Stimulated activated CD8-positive, alpha-beta memory T cell treated with anti-CD3 and anti-CD28 coated beads, Interleukin-7, amount 100 ng/mL, for 4 hours (primary cell): ENCODE measurements around the gene ASPDH.
"Not testable (repeated sequence)": the region's sequence is repeated elsewhere in the genome, so short reads cannot be mapped to it uniquely, and the experiment has no call there.

Source experiments
- DNase-seq, 2 donors: peaks; one replicate each; pipeline ENCODE4 v3.0.0-alpha.2; 2020; ENCODE audit warnings: low read depth in 2 of 2

The ASPDH gene

DNA sequence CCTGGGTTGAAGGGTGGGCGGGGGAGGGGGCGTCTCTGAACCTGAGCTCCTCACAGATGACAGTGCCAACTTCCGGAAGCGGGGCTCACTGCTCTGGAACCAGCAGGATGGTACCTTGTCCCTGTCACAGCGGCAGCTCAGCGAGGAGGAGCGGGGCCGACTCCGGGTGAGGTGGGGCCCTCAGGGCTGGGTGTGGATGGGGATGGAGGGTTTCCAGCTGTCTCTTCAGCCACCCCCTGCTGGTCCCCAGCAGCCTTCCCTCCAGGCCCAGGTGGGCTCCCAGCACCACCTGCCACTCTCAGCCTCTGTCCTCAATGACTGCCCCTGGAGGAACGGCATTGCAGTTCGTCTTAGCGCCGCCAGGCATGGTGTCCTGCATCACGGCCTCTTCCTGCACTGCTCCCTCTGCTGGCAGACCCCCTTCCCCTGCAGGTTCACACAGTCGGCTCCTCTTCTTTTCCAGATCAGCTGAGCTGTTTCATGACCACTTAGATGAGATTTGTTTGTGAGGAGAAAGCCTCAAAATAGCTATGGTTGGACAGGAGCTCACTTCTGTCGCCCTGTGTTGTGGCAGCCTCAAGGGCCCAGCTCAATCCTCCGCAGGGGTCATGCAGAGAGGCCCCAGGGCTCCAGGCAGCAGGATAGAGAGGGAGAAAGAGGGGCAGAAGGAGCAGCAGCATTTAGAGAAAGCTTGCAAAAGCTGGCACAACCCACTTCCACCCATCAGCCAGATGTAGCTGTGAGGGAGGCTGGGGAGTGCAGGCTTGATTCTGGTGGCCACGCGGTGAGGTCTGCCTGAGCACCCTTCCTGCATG is 34.6 kb downstream of the ASPDH start:
- DNase-seq, result no peak

DNA sequence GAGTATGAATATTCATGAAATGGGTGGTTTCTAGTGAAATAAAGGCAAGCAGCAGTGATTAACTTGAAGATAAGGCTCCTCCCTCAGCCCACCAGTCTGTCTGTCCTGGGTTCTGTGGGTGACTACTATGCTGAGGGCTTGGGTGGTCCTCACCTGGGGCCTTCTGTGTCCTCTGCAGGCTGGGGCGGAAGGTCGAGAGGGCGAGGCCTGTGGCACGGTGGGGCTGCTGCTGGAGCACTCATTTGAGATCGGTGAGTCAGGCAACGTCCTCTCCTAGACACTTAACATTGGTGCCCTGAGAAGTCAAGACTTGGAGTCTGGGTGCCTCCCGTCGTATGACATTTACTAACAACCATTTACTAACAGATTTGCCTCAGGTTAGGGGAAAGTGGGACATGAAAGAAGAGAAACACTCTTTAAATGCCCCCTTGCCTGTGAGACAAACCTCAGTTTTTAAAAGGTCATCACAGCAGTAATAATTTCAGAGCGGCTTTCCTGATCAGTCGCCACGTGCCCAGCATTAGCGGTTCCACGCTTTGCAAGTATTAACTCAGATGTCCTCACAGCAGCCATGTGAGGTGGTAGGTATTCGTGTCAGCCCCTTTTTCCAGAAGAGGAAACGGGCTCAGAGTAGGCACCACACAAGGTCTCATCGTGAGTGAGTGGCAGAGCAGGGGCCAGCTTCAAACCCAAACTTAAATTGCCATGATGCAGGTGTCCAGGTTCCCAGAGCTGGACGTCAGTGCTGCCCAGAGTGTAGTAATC is 35.8 kb downstream of the ASPDH start:
- DNase-seq, result no peak

DNA sequence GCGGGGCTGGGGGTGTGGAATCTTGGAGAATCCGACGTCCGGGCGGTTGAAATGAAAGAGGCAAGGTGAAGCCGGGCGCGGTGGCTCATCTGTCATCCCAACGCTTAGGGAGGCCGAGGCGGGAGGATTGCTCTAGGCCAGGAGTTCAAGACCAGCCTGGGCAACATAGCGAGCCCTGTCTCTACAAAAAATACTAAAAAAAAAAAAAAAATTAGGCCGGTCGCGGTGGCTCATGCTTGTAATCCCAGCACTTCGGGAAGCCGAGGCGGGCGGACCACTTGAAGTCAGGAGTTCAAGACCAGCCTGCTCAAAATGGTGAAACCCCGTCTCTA is 36.8 kb downstream of the ASPDH start:
- DNase-seq, result no peak

DNA sequence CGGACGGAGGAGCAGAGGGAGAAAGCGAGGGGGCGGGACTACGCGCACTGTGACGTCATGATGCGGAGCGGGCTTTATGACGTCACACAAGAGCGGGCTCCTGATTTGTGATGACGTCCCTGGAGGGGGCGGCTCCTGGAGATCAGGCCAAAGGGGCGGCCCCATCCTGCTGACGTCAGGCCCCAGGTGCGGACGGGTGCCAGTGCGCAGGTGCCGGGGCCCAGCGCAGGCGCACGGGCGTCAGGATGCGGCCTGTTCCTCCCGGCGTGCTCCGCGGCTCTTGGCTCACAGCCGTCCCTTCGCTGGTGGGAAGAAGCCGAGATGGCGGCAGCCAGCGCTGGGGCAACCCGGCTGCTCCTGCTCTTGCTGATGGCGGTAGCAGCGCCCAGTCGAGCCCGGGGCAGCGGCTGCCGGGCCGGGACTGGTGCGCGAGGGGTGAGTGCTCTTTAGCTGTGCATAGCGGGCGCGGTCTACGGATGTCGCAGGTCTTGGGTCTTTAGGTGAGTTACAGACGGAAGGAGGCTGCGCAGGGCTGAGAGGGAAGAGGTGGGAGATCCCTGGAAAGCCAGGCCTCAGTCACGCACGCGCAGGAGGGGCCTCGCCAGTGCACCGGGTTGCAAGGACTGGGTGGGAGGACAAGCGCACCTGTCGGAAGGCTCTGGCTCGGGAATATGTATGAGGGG is 37.3 kb downstream of the ASPDH start, which contains the start of the genes EMC10 and GARIN5A:
Gene EMC10, plus strand, starts transcription at position 284 of the 683 bp plus-strand sequence. Its CDS starts 38 bp downstream, at position 322.
Gene GARIN5A, minus strand, starts transcription at position 625 of the 683 bp plus-strand sequence. Its CDS starts 460 bp downstream, at position 165.
- peak; percentile 81 to 87 for DNase-seq

DNA sequence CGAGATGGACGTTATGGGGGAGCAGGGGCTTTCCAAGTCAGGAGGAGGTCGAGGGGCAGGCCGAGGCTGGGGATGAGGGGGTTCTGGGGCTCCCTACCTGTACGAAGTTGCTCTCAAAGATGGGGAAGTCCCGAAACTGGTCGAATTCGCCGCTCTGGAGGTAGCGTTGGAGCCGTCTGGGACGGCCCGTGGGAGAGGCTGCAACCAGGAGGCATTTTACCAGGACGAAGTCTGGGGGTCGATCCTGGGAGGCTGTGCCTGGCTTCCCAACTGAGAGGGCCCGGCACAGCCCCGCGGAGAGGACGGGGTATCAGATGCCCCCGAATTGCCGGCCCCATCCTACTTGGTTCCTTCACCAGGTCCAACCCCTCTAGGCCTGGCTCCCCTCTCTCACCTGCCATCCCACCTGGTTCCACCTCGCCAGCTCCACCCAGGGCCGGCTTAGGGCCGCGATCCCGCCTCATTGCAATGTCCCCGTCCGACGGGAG is 37.9 kb downstream of the ASPDH start:
- no peak for DNase-seq

DNA sequence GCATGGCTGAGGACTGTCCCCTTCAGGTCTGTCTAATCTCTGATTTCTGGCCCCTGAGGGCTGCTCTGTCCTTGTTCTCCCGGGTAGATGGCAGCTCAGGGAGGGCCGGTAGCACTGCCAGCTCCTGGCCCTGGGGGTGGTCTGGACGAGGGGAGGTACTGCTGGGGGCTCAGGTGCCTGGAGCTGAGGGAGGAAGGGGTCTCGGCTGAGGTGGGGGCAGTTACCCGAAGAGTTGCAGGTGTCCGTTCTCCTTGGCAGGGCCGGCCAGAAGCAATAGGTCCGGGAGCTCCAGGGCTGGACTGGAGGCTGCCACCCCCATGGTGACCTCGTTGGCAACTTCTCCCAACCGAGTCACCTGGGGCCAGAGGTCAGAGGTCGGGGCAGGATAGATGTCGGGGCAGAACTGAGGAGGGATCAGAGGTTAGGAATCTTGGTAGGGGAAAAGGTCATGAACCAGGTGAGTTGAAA is 38.6 kb downstream of the ASPDH start:
- DNase-seq, result no peak

DNA sequence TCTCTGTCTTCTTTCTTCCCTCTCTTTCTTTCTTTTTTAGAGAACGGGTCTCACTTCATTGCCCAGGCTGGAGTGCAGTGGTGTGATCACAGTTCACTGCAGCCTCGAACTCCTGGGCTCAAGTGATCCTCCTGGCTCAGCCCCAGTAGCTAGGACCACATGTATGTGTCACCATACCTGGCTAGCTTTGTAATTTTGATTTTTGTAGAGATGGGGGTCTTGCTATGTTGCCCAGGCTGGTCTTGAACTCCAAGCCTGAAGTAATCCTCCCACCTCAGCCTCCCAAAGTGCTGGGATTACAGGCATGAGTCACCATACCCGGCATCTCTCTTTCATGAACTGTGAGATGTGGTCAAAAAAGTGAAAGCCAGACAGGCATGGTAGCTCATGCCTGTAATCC is 40.4 kb downstream of the ASPDH start:
- DNase-seq, result not testable (repeated sequence)

DNA sequence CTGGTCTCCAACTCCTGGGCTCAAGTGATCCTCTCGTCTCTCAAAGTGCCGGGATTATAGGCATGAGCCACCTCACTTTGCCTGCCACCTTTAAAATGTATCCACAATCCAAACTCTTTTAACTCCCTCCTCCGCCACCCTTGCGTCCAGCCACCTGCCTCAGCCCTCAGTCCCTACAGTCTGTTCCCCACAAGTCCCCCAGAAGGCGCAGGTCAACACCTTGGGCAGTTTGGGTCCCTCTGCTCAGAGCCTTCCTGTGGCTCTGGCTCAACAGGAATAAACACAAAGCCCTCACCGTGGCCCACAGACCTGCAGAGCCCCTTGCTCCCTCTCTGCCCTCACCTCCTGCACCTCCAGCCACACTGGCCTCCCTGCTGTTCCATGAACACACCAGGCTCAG is 44.9 kb downstream of the ASPDH start:
- DNase-seq, result no peak

DNA sequence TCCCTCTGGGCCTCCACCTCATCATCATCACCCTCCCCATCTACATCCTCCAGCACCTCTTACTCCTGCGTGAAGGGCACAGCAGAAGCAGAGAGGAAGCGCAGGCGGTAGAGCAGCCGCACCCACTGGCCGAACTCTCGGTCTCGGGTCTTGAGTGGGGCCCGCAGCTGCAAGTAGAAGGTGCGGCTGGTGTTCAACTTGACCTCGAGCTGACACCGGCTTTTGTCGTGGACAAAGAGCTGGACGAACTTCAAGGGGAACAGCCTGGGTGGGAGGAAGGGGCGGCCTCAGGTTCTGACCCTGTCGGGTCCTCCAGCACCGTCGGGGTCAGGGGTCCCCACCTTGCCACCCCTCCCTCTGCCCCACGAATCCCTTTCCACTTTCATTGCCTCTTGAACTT is 46.1 kb downstream of the ASPDH start:
- DNase-seq, result no peak

DNA sequence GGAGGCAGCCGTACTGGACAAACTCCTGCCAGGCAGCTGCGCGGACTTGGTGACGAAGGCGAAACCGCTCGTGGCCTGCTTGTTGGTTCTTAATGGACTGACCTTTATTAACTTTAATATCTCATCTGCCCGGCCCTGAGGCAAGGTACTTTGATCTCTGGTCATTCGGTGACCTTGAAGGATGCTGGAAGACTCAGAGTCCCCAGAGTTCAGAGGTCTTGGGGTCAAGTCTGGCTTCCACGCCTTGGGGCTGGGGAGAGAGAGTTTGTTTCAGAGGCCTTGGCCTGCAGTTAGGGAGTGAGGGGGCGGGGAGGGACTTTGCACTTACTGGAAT is 47.0 kb downstream of the ASPDH start:
- no peak for DNase-seq

DNA sequence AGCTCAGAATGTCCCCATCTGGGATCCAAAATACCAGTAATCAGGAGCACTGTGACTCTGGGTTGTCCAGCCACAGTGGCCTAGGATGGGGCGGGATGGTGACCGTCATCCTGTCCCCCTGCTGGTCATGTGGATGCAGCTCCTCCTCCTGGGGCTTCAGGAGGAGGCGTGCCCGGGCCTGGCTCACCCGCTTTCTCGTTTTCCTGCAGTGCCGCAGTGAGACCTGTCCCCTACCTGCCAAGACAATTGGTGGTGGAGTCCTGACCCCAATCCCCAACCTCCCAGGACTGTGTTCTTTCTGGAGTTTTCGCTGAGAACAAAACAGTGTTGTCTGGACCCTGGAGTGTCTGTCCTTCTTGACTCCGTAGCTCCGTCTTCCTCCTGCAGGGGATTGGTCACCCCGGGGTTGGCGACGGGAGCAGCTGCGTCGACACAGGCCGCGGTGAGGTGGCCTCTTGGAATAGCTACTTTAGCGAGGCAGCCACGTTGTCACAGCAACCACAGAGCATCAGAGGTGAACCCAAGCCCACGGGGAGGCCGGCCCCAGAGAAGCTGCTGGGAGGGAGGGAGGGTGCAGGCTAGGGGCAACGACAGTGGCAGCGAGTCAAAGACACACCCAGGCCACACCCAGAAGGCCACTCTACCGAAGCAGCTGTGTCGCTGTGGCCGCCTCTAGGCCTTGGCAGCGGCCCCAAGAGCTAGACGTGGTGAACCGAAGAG is 47.6 kb downstream of the ASPDH start:
- no peak for DNase-seq

DNA sequence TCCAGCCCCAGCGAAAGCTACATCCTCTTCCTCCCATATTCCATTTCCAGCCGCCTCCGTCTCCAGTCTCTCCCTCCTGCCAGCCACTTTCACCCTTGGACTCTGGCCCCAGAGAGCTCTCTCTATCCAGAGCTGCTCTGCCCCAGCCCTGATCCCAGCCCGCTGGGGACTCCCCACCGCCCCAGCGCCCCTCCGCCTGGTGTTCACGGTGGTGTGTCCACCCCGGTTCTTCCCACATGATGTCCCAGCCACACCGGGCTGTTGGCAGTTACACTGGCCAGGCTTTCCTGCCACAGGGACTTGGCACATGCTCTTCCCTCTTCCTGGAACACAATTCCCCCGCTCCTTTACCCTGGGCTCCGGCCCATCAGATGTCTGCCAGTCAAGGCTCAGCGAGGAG is 48.7 kb downstream of the ASPDH start:
- no peak for DNase-seq

DNA sequence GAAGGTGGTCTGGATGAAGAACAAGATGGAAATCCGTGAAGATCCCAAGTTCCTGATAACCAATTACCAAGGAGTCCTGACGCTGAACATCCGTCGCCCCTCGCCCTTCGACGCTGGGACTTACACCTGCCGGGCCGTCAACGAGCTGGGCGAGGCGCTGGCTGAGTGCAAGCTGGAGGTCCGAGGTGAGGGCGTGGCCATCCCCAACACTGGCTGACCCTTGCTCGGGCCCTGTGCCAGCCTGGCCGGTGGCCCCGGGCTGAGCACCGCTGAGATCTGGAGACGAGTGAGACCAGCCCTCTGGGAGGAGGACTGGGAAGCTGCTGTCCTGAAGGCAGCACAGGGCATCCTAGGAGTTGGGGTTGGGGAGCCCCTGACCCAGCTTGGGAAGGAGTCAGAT is 49.4 kb downstream of the ASPDH start:
- DNase-seq, result no peak

DNA sequence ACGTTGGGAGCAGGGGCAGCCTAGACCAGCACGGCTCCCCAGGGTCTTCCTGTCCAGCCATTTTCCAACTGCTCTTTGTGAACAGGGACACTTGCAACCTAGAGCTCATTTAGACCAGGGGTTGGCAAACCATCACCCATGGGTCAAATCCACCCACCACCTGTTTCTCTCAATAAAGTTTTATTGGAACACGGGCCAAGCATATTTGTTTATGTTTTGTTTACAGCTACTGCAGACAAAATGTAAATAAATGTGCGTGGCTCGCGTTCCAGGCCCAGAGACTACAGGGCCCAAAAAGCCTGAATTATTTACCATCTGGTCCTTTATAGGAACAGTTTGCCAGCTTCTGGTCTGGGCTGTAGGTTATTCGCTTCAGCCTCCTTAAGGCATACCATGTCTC is 50.7 kb downstream of the ASPDH start:
- DNase-seq, result no peak
